PFSK-1 (cell line): ENCODE data around the gene MARCHF7.

ENCODE experiments used
- POLR2AphosphoS5 ChIP-seq: IDR thresholded peaks from 2 replicates; pipeline ENCODE4 v1.6.1; 2012; ENCODE audit warnings: low read depth, mild to moderate bottlenecking, control low read depth, low read length, moderate library complexity
- REST ChIP-seq, 2 experiments: IDR thresholded peaks; 2 replicates each; pipeline versions ENCODE4 v1.6.1 to v1.8.0; 2011 to 2012; ENCODE audit warnings: low read depth in 2 of 2, low read length in 2 of 2, control low read depth in 1 of 2, inconsistent platforms in 1 of 2, mild to moderate bottlenecking in 1 of 2, moderate library complexity in 1 of 2; ENCODE audit not compliant: insufficient read depth in 1 of 2

- TF ChIP-seq POLR2AphosphoS5 (no peak), REST (IDR thresholded peaks at IDR 0.05; ENCODE audit: insufficient read depth in 1 of 2, low read depth in 2 of 2, low read length in 2 of 2) (no peak)
Measured at GRCh38 chr2:159716857-159717256, 4.6 kb downstream of the MARCHF7 start.
